SJSA1 (cell line): ENCODE data around the gene ST6GALNAC6. TPM values are rescaled to one million over a fixed set of nuclear protein-coding genes. Genes with fewer than 3 reads are reported as not detected.

Experiments
- DNase-seq, 2 experiments: peaks; one replicate each; pipeline ENCODE4 v3.0.0-alpha.2; 2015 to 2020; ENCODE audit warnings: low spot score in 2 of 2, low read depth in 1 of 2
- H3K27ac ChIP-seq: fragments of 250-450 bp; sonication (Bioruptor Pico); 2 replicates; pipeline ENCODE4 v1.5.1; 2020; ENCODE audit warnings: mild to moderate bottlenecking, moderate library complexity
- H3K27me3 ChIP-seq: fragments of 250-450 bp; sonication (Bioruptor Pico); replicated peaks from 2 replicates; pipeline ENCODE4 v1.5.1; 2020; ENCODE audit warnings: mild to moderate bottlenecking, moderate library complexity
- H3K36me3 ChIP-seq: fragments of 250-450 bp; sonication (Bioruptor Pico); 2 replicates; pipeline ENCODE4 v1.5.1; 2020; ENCODE audit warnings: mild to moderate bottlenecking
- H3K4me1 ChIP-seq: fragments of 250-450 bp; sonication (Bioruptor Pico); replicated peaks from 2 replicates; pipeline ENCODE4 v1.6.1; 2021; ENCODE audit warnings: mild to moderate bottlenecking
- H3K4me3 ChIP-seq: fragments of 250-450 bp; sonication (Bioruptor Pico); 2 replicates; pipeline ENCODE4 v1.5.1; 2020; ENCODE audit warnings: mild to moderate bottlenecking
- H3K9me3 ChIP-seq: fragments of 250-450 bp; sonication (Bioruptor Pico); replicated peaks from 2 replicates; pipeline ENCODE4 v1.5.1; 2020; ENCODE audit warnings: mild to moderate bottlenecking
- total RNA-seq: library from RNA; depleted of rRNA; stranded (reverse); fragments of >200 nt; shearing (Covaris generic); gene quantifications from 2 replicates; pipeline ENCODE4 v1.2.3, GENCODE V29; 2014

The ST6GALNAC6 gene
- total RNA-seq, 1 experiment from 2014 or later = 42.9 TPM

- H3K36me3 ChIP-seq = no peaks in the 10 kb centered on the region
Measured at GRCh38 chr9:127927201-127927987, 28.0 kb upstream of the ST6GALNAC6 start.

GRCh38 chr9:127926906-127927200 lies 27.4 kb upstream of the ST6GALNAC6 start:
- no peak overlapping the region for H3K27ac ChIP-seq
- no peaks in the 10 kb centered on the region for H3K27me3 ChIP-seq
- H3K4me3 ChIP-seq = no peak overlapping the region
- H3K36me3 ChIP-seq = no peaks in the 10 kb centered on the region
- H3K4me1 ChIP-seq = peaks cover 37% of the 10 kb centered on the region
- no peaks in the 10 kb centered on the region for H3K9me3 ChIP-seq
- no peak for DNase-seq

More at GRCh38 chr9:127927201-127927987, 28.0 kb upstream of the ST6GALNAC6 start:
- Histone ChIP-seq H3K9me3 (no peaks in the 10 kb centered on the region), H3K27ac (no peak overlapping the region), H3K27me3 (no peaks in the 10 kb centered on the region), H3K4me3 (no peak overlapping the region), H3K4me1 (peaks cover 40% of the 10 kb centered on the region)
- DNase-seq = no peak

GRCh38 chr9:127925959-127926905 lies 26.8 kb upstream of the ST6GALNAC6 start:
- Histone ChIP-seq H3K27ac (no peak overlapping the region), H3K9me3 (no peaks in the 10 kb centered on the region), H3K36me3 (no peaks in the 10 kb centered on the region), H3K27me3 (no peaks in the 10 kb centered on the region), H3K4me3 (no peak overlapping the region), H3K4me1 (peaks cover 37% of the 10 kb centered on the region)
- DNase-seq = no peak

- Histone ChIP-seq H3K4me1 (peaks cover 33% of the 10 kb centered on the region), H3K9me3 (no peaks in the 10 kb centered on the region), H3K27ac (no peak overlapping the region), H3K27me3 (no peaks in the 10 kb centered on the region), H3K4me3 (no peak overlapping the region), H3K36me3 (no peaks in the 10 kb centered on the region)
- DNase-seq = no peak
Measured at GRCh38 chr9:127924736-127925444, 25.5 kb upstream of the ST6GALNAC6 start.

GRCh38 chr9:127923771-127924170 lies 24.4 kb upstream of the ST6GALNAC6 start:
- H3K27me3 ChIP-seq = no peaks in the 10 kb centered on the region
- no peaks in the 10 kb centered on the region for H3K9me3 ChIP-seq
- H3K36me3 ChIP-seq = no peaks in the 10 kb centered on the region
- H3K27ac ChIP-seq = peak overlapping the region; percentile 60
- peaks cover 37% of the 10 kb centered on the region for H3K4me1 ChIP-seq
- no peak overlapping the region for H3K4me3 ChIP-seq
- peak; percentile 64 to 83 for DNase-seq

- peak overlapping the region; percentile 39 for H3K27ac ChIP-seq
- no peaks in the 10 kb centered on the region for H3K27me3 ChIP-seq
- H3K4me3 ChIP-seq = no peak overlapping the region
- peaks cover 44% of the 10 kb centered on the region for H3K4me1 ChIP-seq
- no peaks in the 10 kb centered on the region for H3K9me3 ChIP-seq
- no peak for DNase-seq
- H3K36me3 ChIP-seq = no peaks in the 10 kb centered on the region
Measured at GRCh38 chr9:127923046-127923445, 23.6 kb upstream of the ST6GALNAC6 start.

GRCh38 chr9:127921557-127922120 lies 22.2 kb upstream of the ST6GALNAC6 start:
- Histone ChIP-seq H3K9me3 (no peaks in the 10 kb centered on the region), H3K27me3 (no peaks in the 10 kb centered on the region), H3K36me3 (no peaks in the 10 kb centered on the region), H3K4me1 (peaks cover 55% of the 10 kb centered on the region), H3K4me3 (no peak overlapping the region), H3K27ac (no peak overlapping the region)
- no peak for DNase-seq

- Histone ChIP-seq H3K27ac (no peak overlapping the region), H3K36me3 (no peaks in the 10 kb centered on the region), H3K9me3 (no peaks in the 10 kb centered on the region), H3K4me1 (peaks cover 64% of the 10 kb centered on the region), H3K4me3 (no peak overlapping the region), H3K27me3 (no peaks in the 10 kb centered on the region)
- no peak for DNase-seq
Measured at GRCh38 chr9:127920794-127921193, 21.4 kb upstream of the ST6GALNAC6 start.

- Histone ChIP-seq H3K27ac (peak overlapping the region; percentile 48), H3K4me1 (peaks cover 64% of the 10 kb centered on the region), H3K4me3 (no peak overlapping the region), H3K27me3 (no peaks in the 10 kb centered on the region), H3K36me3 (no peaks in the 10 kb centered on the region), H3K9me3 (no peaks in the 10 kb centered on the region)
- DNase-seq = peak; percentile 81 to 96
Measured at GRCh38 chr9:127919253-127919815, 19.9 kb upstream of the ST6GALNAC6 start.

GRCh38 chr9:127918183-127919107 lies 19.0 kb upstream of the ST6GALNAC6 start:
- no peak overlapping the region for H3K4me3 ChIP-seq
- H3K9me3 ChIP-seq = no peaks in the 10 kb centered on the region
- H3K4me1 ChIP-seq = peaks cover 56% of the 10 kb centered on the region
- DNase-seq = no peak
- H3K36me3 ChIP-seq = peaks cover 5% of the 10 kb centered on the region
- no peaks in the 10 kb centered on the region for H3K27me3 ChIP-seq
- H3K27ac ChIP-seq = peak overlapping the region; percentile 29

GRCh38 chr9:127917603-127918002 lies 18.2 kb upstream of the ST6GALNAC6 start:
- no peak for DNase-seq
- H3K27me3 ChIP-seq = no peaks in the 10 kb centered on the region
- H3K27ac ChIP-seq = no peak overlapping the region
- no peak overlapping the region for H3K4me3 ChIP-seq
- H3K9me3 ChIP-seq = no peaks in the 10 kb centered on the region
- H3K36me3 ChIP-seq = peaks cover 12% of the 10 kb centered on the region
- H3K4me1 ChIP-seq = peaks cover 53% of the 10 kb centered on the region

GRCh38 chr9:127916720-127917581 lies 17.5 kb upstream of the ST6GALNAC6 start, which contains the start of gene ST6GALNAC4:
Gene ST6GALNAC4, minus strand, starts transcription at chr9:127917041. Its CDS starts 622 bp downstream, at chr9:127916419.
- H3K4me1 ChIP-seq = peaks cover 52% of the 10 kb centered on the region
- H3K27ac ChIP-seq = no peak within 1 kb of the TSS; the same call in 1 of the 2 replicates
- no peaks in the 10 kb centered on the region for H3K27me3 ChIP-seq
- H3K9me3 ChIP-seq = no peaks in the 10 kb centered on the region
- peak; percentile 64 to 92 for DNase-seq
- peak within 1 kb of the TSS; percentile 53 for H3K4me3 ChIP-seq
- H3K36me3 ChIP-seq = peaks cover 19% of the 10 kb centered on the region
